ACC112 (cell line): ENCODE data around the gene PLD6.

Experiments used
- H2AFZ ChIP-seq: fragments of 200-600 bp; sonication (generic); one replicate; pipeline ENCODE4 v1.6.0; 2017; ENCODE audit warnings: antibody characterized with exemption, low read length; ENCODE audit not compliant: unreplicated experiment
- H3K27ac ChIP-seq: fragments of 200-600 bp; sonication (generic); 2 replicates; pipeline ENCODE4 v1.5.1; 2014; ENCODE audit warnings: low read depth, mild to moderate bottlenecking, antibody characterized with exemption, low read length, moderate library complexity
- H3K27me3 ChIP-seq: fragments of 200-600 bp; sonication (generic); 2 replicates; pipeline ENCODE4 v1.6.1; 2014; ENCODE audit warnings: mild to moderate bottlenecking, antibody characterized with exemption, low read length, moderate library complexity, mixed read lengths; ENCODE audit not compliant: insufficient read depth
- H3K36me3 ChIP-seq: fragments of 200-600 bp; sonication (generic); 2 replicates; pipeline ENCODE4 v1.6.1; 2016; ENCODE audit warnings: mild to moderate bottlenecking, antibody characterized with exemption, low read length, moderate library complexity, mixed read lengths; ENCODE audit not compliant: insufficient read depth
- H3K4me1 ChIP-seq: fragments of 200-600 bp; sonication (generic); one replicate; pipeline ENCODE4 v1.6.1; 2016; ENCODE audit warnings: low read length, mixed read lengths; ENCODE audit not compliant: insufficient read depth, unreplicated experiment, control insufficient read depth
- H3K4me3 ChIP-seq: fragments of 200-600 bp; sonication (generic); 2 replicates; pipeline ENCODE4 v1.5.1; 2014; ENCODE audit warnings: mild to moderate bottlenecking, low read depth, low read length
- H3K79me2 ChIP-seq: fragments of 200-600 bp; sonication (generic); one replicate; pipeline ENCODE4 v1.6.0; 2016; ENCODE audit warnings: low read length; ENCODE audit not compliant: control insufficient read depth, unreplicated experiment, insufficient read depth

Gene PLD6

DNA sequence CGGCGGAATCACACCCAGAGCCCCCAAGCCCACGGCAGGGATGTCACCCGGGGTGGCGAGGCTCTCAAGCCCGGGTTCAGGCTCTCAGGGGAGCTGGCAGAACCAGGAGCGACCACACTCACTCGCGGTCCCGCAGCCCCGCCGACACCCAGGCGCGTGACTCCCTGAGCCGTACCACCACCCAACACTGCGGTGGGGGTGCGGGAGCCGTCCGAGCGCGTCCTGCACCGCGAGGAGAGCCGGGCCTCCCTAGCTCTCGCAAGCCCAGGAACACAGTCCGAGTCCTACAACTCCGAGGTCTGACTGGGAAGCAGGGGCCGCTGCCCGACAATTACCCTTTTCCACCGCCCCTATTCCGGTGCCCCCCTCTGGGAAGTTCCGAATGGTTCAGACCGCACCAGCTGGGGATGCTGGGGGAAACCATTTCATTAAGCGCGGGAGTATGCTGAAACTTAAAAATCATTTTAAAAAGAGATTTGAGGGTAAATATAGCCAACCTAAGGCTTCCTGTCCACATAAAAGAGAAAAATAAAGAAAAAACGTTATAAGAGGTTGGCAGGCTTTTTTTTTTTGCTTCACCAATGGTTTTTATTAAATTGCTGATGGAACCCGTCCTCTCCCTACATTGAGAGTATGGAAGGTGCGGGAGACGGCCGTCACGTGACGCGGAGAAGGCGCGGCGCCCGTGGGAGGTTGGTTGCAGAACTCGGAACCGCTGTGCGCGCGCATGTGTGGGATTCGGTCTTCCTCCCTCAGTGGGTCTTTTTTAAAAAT, 31.1 kb upstream of the PLD6 start, which contains the start of gene FLCN:
TSS of gene FLCN (minus strand) at position 143 of the 774 bp plus-strand sequence. CDS start 9,031 bp downstream, outside the sequence.
- peaks cover 41% of the 10 kb centered on the region for H3K79me2 ChIP-seq
- H3K27me3 ChIP-seq, result no peaks in the 10 kb centered on the region
- H3K36me3 ChIP-seq, result 0 out of 2 replicates have a peak, but pooled peaks cover under 1% of the 10 kb centered on the region
- H3K4me3 ChIP-seq, result peak within 1 kb of the TSS; percentile 82
- H2AFZ ChIP-seq, result peak within 1 kb of the TSS; percentile 77
- peak within 1 kb of the TSS; percentile 89 for H3K27ac ChIP-seq
- peaks cover 7% of the 10 kb centered on the region for H3K4me1 ChIP-seq

DNA sequence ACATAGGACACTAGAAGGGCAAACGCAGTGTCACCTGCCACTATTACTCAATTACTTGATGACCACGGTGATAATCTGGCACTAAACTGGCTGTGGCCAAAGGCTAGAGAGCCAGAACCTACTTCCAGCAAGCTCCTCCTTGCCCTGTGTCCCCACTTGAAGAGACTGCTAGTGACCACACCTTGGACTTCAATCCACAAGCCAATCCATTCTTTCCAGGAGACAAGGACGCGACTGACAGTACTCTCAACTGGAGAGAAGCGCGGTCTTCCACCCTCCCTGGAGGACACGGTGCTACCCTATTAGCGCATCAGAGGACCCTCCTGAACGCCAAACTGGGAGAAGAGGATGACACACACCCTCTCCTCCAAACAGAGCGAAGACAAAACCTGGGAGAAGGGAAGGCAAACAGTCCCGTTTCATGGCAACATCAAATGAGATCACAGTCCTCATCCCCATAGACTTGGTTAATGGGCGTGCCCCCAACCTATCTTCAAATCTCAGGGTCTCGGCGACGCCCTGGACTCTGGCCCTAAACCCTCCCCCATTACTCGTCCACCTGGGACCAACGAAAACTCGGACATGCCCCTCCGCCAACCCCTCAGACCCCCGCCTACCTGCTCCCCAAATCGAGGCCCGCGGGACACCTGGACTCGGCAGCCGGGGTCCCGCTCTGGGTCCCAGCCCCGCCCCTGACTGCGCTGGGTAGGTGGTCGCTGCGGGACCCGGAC, 30.3 kb upstream of the PLD6 start:
- H3K4me1 ChIP-seq, result peaks cover 7% of the 10 kb centered on the region
- H3K36me3 ChIP-seq, result 0 out of 2 replicates have a peak, but pooled peaks cover 5% of the 10 kb centered on the region
- peaks cover 48% of the 10 kb centered on the region for H3K79me2 ChIP-seq
- no peaks in the 10 kb centered on the region for H3K27me3 ChIP-seq
- peak overlapping the region; percentile 77 for H2AFZ ChIP-seq
- H3K4me3 ChIP-seq, result peak overlapping the region; percentile 82
- H3K27ac ChIP-seq, result peak overlapping the region; percentile 89

DNA sequence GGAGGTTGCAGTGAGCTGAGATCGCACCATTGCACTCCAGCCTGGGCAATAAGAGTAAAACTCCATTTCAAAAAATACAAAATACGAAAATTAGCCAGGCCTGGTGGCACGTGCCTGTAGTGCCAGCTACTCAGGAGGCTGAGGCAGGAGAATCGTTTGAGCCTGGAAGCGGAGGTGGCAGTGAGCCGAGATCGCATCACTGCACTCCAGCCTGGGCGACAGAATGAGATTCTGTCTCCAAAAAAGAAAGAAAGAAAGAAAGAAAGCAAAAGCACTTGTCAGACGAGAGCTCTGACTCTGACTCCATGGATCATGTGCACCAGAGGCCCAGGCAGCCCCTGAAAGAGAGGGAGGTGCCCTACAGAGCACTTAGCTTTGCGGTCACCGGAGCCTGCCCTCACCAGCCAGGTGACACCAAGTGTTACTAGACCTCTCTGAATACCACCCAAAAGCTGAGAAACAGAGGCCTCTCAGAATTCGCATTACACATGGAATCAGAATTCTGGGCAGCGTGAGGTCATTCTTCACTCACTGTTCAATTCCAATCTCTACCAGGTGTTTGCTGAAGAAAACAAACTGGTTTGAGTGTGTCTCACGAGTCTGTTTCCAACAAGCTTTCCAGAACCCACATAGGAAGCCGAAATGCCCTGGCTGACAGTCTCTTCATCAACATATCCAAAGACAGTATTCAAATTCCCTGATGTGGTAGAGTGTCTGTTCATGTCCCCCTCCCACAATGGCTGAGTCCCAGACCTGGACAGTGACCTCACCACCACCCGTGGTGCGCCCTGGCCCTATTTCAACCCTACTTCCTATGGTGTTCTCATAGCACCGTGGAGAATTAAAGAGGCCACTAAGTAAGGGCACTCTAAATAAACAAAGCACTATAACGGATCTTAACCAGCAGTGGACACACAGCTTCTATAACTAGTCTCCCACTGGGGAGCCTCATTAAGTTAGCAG, 29.4 kb upstream of the PLD6 start:
- H2AFZ ChIP-seq, result no peak overlapping the region
- 0 out of 2 replicates have a peak, but pooled peaks cover 5% of the 10 kb centered on the region for H3K36me3 ChIP-seq
- no peaks in the 10 kb centered on the region for H3K27me3 ChIP-seq
- peak overlapping the region; percentile 82 for H3K4me3 ChIP-seq
- peaks cover 52% of the 10 kb centered on the region for H3K79me2 ChIP-seq
- H3K4me1 ChIP-seq, result peaks cover 7% of the 10 kb centered on the region
- peak overlapping the region; percentile 89; the same call in 1 of the 2 replicates for H3K27ac ChIP-seq

GRCh38 chr17:17232303-17232621, 26.1 kb upstream of the PLD6 start:
- Histone ChIP-seq H3K4me3 (no peak overlapping the region), H2AFZ (no peak overlapping the region), H3K79me2 (peaks cover 64% of the 10 kb centered on the region), H3K27ac (no peak overlapping the region), H3K36me3 (peaks cover 9% of the 10 kb centered on the region; the same call in 1 of the 2 replicates), H3K4me1 (no peaks in the 10 kb centered on the region), H3K27me3 (no peaks in the 10 kb centered on the region)

DNA sequence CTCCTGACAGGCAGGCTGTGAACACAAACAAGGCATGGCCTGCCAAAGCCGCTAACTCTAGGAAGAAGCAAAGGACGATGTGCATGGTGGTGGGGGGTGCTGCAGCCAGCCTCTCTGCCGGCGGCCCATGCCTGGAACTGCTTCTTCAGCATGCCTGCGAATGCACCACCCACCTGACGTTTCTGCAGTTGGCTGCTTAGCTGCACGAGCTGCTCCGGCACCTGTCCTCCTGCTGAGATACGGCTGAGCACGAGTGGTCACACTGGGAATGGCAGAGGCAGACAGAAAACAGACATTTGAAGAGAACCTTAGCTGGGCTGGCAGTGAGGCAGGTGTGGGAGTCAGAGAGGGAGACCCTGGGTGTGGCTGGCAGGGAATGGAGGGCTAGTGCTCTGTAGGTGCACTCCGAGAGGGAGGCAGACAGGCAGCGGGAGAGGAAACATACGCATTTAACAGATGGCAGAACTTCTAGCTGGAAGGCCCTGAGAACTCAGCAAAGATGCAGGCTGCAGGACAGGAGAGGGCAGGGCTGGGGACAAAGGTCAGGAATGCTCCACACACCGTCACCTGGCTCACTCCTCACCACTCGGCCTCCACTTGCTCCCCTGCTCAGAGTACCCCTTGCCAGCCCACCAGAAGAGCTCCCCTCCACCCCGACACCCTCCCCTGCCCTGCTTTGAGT, 25.6 kb upstream of the PLD6 start:
- Histone ChIP-seq H3K27me3 (no peaks in the 10 kb centered on the region), H3K36me3 (peaks cover 9% of the 10 kb centered on the region; the same call in 1 of the 2 replicates), H3K27ac (no peak overlapping the region), H3K4me1 (no peaks in the 10 kb centered on the region), H3K4me3 (no peak overlapping the region), H2AFZ (no peak overlapping the region), H3K79me2 (peaks cover 63% of the 10 kb centered on the region)

- Histone ChIP-seq H3K79me2 (peaks cover 42% of the 10 kb centered on the region), H3K27ac (no peak overlapping the region), H2AFZ (no peak overlapping the region), H3K4me1 (no peaks in the 10 kb centered on the region), H3K27me3 (no peaks in the 10 kb centered on the region), H3K36me3 (peaks cover 14% of the 10 kb centered on the region; the same call in 1 of the 2 replicates), H3K4me3 (no peak overlapping the region)
These were observed 23.6 kb upstream of the PLD6 start for GRCh38 chr17:17229416-17230384.

DNA sequence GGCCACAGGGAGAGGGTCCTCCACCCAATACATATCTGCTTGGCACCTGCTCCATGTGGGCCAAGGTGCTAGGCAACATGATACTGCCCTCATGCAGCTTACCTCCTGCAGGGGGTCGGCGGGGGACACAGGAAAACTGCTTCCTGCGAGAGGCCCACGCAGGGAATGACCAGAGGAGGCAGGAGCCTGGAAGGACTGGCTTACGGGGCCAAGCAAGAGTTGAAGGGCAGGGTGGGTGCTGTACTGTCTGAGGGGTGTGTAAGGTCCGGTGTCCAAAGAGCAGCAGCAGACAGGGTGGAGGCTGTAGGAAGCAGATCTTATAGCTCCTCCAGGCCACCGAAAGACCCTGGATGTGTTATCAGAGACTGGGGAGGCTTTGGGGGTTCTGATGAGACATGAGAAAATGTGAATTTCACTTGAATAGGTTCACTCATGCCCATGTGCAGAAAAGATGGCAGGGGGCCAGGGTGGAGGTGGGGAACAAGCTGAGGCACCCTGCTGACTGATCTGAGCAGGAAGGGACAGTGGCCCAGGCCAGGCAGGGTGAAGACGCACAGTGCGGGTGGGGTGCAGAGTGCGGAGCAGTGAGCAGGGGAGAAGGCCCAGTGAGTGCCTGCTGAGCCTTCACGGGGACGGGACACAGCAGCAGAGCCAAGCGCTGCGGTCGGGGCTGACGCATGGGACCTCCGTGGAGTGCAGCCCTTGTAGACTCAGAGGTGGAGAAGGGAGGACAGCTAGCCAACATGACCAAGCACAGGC, 22.6 kb upstream of the PLD6 start:
- Histone ChIP-seq H2AFZ (no peak overlapping the region), H3K36me3 (peaks cover 15% of the 10 kb centered on the region; the same call in 1 of the 2 replicates), H3K27ac (no peak overlapping the region), H3K27me3 (no peaks in the 10 kb centered on the region), H3K79me2 (peaks cover 33% of the 10 kb centered on the region), H3K4me1 (no peaks in the 10 kb centered on the region), H3K4me3 (no peak overlapping the region)

- Histone ChIP-seq H3K27me3 (no peaks in the 10 kb centered on the region), H3K27ac (no peak overlapping the region), H3K4me3 (no peak overlapping the region), H3K36me3 (peaks cover 18% of the 10 kb centered on the region; the same call in 1 of the 2 replicates), H3K79me2 (peaks cover 30% of the 10 kb centered on the region), H2AFZ (no peak overlapping the region), H3K4me1 (no peaks in the 10 kb centered on the region)
These were observed 21.7 kb upstream of the PLD6 start for GRCh38 chr17:17227608-17228520.
